NCI-H2196 treated with DMSO at 0.1 percent for 48 hours (cell line): ENCODE results near the gene SESN1.
A peak's percentile ranks its signal among the peaks of the same experiment; 100 is the strongest.

Experiments
- DNase-seq: peaks from one replicate; lab custom pipeline; 2025; ENCODE audit not compliant: unreplicated experiment; lab: John Stamatoyannopoulos, UW

SESN1 gene

DNA sequence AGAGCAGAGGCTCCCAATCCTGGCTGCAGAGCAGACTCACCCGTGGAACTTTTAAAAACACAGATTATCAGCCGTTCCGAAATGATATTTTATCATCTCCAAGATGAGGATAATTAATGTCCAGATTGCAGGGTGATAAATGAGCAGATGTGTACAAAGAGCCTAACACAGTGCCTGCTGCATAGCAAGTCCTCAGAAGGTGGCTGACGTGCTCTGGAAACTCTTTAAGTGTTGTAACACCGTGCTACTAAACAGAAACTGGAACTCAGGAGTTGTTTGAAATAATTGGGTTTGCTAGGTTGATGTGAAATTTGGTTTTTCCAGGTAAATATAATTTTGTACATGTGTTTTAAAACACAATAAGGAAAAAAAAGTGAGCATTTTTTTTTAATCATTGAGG lies 128.4 kb downstream of the SESN1 start:
- DNase-seq = no peak

DNA sequence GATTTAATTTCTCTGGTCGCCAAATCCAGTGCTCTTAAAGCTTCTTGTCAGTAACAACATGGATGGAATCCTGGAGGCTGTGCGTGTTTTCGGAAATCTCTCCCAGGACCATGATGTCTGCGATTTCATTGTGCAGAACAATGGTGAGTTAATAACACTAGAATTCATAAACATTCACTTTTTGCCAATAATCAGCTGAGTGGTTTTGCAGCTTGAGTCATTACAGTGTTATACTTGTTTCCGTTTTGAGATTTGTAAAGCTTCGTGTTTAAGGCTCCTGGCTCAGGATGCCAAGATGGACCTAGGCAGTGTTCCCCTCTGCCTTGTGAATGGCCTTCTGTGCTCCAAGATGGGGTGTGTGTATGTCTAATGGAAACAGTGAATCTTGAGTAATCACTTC lies 132.7 kb downstream of the SESN1 start:
- no peak for DNase-seq

GRCh38 chr6:108961077-108961476 lies 133.6 kb downstream of the SESN1 start:
- no peak for DNase-seq

DNA sequence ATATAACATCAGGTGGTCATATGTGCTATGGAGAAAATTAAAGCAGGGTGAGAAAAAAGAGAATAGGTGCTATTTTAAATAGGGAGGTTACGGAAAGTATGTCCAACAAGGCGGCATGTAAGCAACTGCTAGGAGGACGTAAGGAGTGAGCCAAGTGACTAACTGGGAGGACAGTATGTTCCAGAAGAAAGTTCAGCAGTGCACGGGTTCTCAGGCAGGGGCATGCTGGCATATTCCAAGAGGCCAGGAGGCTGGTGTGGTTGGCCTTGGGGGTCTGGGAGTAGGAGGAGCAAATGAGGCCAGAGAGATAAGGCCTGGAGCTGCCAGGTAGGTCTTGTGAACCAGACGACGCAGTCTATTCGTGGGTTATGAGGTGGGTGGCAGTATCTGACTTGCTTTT lies 134.0 kb downstream of the SESN1 start:
- no peak for DNase-seq

DNA sequence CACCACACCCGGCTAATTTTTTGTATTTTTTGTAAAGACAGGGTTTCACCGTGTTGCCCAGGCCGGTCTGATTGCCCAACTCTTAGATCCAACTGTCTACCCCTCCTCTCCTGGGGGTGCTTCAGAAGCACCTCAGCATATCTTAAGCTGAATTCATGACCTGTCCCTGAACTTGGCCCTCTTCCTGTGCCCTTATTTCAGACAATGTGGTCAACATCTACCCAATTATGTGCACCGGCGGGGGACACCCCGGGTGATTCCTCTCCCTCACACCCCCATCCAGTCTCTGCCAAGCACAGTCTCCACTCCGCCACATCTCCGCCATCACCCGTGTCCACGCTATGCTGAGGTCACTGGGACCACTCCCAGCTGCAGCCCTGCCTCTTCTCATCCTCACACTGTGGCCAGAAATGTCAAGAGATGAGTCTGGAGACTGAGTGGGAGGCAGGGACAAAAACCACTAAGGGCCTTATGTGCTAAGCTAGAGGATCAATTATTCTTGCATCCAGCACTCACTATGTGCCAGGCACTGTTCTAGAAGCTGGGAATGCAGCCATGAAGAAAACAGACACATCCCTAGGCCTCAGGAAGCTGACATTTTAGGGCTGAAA lies 134.6 kb downstream of the SESN1 start:
- no peak for DNase-seq

DNA sequence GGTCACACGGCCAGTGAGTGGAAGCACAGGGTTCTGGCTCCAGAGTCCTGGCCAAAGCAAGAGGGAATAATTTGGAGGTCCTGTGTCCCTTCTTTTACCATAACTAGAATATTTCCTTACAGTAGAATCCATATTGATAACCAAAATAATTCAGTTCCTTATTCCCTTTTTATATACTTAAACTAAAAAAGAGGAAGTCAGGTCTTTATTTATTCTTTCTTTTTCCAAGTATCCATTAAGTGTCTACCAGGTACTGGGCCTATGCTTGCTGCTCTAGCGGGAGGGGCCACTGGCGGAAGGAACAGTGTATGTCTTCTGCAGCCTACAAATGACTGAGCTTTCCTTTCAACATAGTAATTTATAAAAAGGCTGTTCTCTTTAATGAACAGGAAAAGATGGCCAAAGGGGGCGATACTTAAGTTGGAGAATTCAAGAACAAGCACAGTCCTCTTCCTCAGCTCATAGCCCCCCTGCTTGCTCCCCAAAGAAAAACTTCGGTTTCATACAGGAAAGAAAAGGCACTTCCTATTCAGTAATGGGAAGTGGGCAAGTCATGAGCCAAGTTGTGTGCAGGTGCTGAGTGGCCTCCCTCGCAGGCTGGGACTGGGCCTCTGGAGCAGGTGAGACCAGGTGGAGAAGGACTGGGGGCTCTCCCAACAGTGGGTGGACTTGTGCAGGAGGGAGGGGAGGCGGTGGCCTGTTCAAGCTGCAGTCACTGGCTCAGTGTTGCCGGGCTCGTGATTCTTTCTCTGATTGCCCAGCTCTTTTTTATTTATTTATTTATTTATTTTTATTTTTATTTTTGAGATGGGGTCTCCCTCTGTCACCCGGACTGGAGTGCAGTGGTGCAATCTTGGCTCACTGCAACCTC lies 135.5 kb downstream of the SESN1 start:
- DNase-seq = no peak

DNA sequence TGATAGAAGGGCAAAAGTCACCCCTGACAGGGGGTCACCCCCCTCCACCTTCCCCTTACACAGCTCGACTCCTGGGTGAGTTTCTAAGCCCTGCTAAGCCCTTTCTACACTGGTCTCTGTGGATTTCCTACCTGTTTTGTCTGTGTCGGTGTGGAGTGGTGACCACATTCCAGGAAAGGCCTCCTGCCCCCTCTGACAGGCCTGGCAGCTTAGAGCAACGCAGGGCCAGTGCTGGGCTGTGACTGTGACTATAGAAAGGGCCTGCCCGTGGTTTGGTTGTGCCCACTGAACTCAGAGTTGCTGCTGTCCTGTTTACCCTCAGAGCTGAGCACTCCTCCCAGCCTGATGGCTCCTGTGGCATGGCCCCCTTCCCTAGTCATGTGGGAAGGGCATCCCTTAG lies 137.4 kb downstream of the SESN1 start:
- DNase-seq = no peak

DNA sequence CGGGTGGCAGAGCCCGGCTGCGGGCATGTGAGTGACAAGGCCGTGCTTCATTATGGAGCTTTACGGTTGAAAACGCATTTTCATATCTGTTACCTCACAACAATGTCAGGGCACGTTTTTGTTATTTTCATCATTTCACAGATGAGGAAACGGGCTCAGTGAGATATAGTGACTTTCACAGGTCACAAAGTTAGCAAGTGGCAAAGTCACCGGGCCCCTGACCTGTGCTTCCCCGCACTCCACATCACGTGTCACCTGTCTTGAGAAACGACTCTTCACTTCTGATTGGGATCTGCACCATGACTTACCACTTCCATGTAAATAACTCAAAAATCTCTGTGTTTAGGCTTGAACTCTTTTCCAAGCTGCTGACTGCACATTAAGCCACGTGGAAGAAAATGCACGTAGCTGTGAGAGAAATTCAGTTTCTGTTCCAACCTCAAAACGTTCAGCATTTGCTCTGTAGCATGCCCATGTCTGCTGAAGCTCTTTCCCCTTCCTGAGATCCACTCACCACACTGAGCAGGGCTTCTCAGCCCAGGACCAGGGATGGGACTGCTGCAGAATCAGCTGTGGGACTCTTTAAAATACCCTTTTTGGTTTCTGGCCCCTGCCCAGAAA lies 139.2 kb downstream of the SESN1 start:
- no peak for DNase-seq

DNA sequence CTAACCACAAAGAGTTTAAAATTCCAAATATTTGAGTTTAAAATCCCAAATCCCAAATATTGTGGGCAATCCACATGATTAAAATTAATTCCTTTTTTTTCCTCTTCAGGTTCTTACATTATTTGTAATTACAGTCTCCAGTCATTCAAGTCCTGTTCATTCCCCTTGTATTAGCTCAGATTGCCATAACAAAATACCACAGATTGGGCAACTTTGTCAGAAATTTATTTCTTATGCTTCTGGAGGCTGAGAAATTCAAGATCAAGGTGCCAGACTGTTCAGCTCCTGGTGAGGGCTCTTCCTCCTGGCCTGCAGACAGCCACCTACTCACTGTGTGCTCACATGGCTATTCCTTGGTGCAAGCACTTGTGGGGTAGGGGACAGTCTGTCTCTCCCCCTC lies 141.0 kb downstream of the SESN1 start:
- no peak for DNase-seq

GRCh38 chr6:108952776-108953486 lies 141.7 kb downstream of the SESN1 start:
- DNase-seq = no peak

- DNase-seq = no peak
These were observed 143.2 kb downstream of the SESN1 start for GRCh38 chr6:108951351-108951953.

GRCh38 chr6:108948181-108948661 lies 146.4 kb downstream of the SESN1 start:
- no peak for DNase-seq

- peak; percentile 58 for DNase-seq
These were observed 147.4 kb downstream of the SESN1 start for GRCh38 chr6:108947114-108947854.

DNA sequence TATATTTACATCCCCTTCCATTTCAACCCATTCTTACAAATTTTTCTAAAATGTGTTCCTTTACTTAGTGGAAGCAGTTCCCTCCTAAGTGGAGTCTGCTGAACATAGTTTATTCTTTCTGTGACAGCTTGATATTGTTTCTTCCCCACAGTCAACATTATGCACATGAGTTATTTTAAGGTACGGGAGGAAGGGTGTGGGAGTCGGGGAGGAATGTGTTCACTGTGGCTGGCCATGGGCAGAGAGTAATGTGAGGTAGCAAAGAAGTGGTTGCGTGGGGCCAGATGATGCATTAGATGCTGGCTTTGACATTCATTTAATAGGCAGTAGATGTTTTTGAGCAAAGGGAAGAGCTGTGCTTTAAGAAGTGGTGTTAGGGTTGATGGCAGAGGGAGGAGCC lies 148.0 kb downstream of the SESN1 start:
- no peak for DNase-seq

- DNase-seq = no peak
These were observed 148.9 kb downstream of the SESN1 start for GRCh38 chr6:108945681-108946159.

DNA sequence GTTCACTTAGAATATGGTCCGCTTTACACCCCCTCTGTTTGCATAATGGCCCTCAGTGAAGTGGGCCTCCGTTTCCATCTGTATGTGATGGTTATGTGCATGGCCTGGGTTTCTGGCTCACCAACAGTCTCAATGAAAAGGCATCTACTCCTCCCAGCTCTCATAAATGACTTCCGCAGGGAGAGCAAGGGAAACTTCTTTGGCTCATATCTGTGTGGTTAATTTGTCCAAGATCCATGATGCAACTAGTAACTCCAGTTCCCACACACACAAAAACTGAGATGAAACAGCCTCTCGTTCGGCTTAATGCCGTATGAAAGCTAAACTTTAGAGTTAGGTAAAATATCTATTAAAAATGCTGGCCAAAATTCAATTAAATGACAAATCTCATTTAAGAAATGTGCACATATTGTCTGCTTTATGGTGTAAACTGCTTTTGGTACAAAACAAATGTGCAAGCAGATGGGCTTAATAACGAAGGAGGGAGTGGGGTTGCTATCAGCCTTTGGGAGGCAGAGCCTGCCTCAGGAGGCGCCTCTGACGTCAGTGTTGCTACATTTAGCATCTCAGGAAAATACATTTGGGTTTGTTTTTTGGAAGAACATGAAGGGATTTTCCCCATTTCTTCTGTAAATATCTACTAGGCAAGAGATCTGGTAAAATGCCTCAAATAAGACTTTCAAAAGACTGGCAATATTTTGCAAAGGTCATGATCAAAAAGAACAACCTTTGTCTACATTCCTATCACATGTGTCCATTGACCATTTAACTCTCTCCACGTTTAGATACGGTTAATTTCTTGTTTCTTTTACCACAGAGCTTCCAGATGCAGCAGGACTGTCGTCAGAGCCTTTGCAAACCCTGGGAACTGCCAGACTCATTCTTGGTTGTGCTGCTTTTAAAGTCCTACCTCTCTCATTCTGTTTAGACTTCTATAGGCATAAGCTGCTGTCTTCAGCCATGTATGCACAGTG lies 149.7 kb downstream of the SESN1 start:
- no peak for DNase-seq

- no peak for DNase-seq
These were observed 150.6 kb downstream of the SESN1 start for GRCh38 chr6:108944071-108944470.

GRCh38 chr6:108942556-108943492 lies 151.8 kb downstream of the SESN1 start:
- DNase-seq = no peak
